HepG2 (cell line): ENCODE results near the gene ATP1B2. TPM values are rescaled to one million over a fixed set of nuclear protein-coding genes. Genes with fewer than 3 reads are reported as not detected.

Source experiments
- ATAC-seq: fragments of 200-7000 bp; cut with Tn5 transposase; 3 replicates; pipeline ENCODE4 v1.9.1; 2020; ENCODE audit warnings: mild to moderate bottlenecking, moderate library complexity
- BruUV-seq: library from RNA; stranded (reverse); fragments of 400-500 nt; replicated peaks from 2 replicates; lab custom pipeline; 2021; lab: Mats Ljungman, UMichigan
- CTCF ChIA-PET: fragments of 300-600 bp; formaldehyde crosslinking; extraction: SDS; loops from one replicate; lab custom pipeline; 2021; ENCODE audit warnings: low total read pairs, inconsistent platforms, low intra/inter-chr PET ratio; lab: Yijun Ruan, JAX
- POLR2A ChIA-PET: fragments of 350-600 bp; sonication (Branson Sonifier 250); formaldehyde crosslinking; loops from one replicate; lab custom pipeline; 2020; ENCODE audit warnings: antibody characterized with exemption, inconsistent platforms; lab: Yijun Ruan, JAX
- DNase-seq: peaks from one replicate; pipeline ENCODE4 v3.0.0-alpha.2; 2015; ENCODE audit warnings: low spot score
- FAIRE-seq: peaks from 3 replicates; lab custom pipeline; 2011; peaks lifted over from hg19 to GRCh38; lab: Jason Lieb, UNC
- H2AFZ ChIP-seq: one replicate; pipeline ENCODE4 v1.6.1; 2011; ENCODE audit warnings: low read length, inconsistent platforms
- H3K27ac ChIP-seq: fragments of 300-600 bp; 3 replicates; pipeline ENCODE4 v1.8.0; 2011; ENCODE audit warnings: mixed run types, mild to moderate bottlenecking, mixed read lengths, low read length, inconsistent platforms; ENCODE audit not compliant: insufficient read depth; ENCODE audit errors: extremely low read length
- H3K27me3 ChIP-seq, 2 experiments: fragments of 200-600 bp in 1 of 2; 2 replicates in 1 of 2; 3 replicates in 1 of 2; pipeline versions ENCODE4 v1.6.0 to v1.8.0; 2011; ENCODE audit warnings: low read length in 2 of 2, mild to moderate bottlenecking in 2 of 2, moderate library complexity in 2 of 2, inconsistent platforms in 1 of 2; ENCODE audit not compliant: insufficient read depth in 2 of 2, control insufficient read depth in 1 of 2
- H3K36me3 ChIP-seq, 2 experiments: fragments of 200-600 bp in 1 of 2; replicated peaks in 1 of 2; 2 replicates in 1 of 2; 3 replicates in 1 of 2; pipeline versions ENCODE4 v1.5.1 to v1.8.0; 2011; ENCODE audit warnings: low read length in 2 of 2, inconsistent platforms in 1 of 2; ENCODE audit not compliant: insufficient read depth in 2 of 2, control insufficient read depth in 1 of 2
- H3K4me1 ChIP-seq: 2 replicates; pipeline ENCODE4 v1.5.1; 2012; ENCODE audit warnings: low read length, inconsistent platforms; ENCODE audit not compliant: insufficient read depth
- H3K4me2 ChIP-seq: 2 replicates; pipeline ENCODE4 v1.6.0; 2011; ENCODE audit warnings: low read depth, low read length, inconsistent platforms
- H3K4me3 ChIP-seq, 3 experiments: fragments of 200-600 bp in 1 of 3; sonication (generic), shearing (Covaris generic) in 1 of 3; replicated peaks in 1 of 3; 2 replicates each; pipeline ENCODE4 v1.5.1; 2011 to 2016; ENCODE audit warnings: low read length in 3 of 3, inconsistent platforms in 2 of 3, low read depth in 2 of 3, mild to moderate bottlenecking in 2 of 3, control low read depth in 1 of 3, mixed read lengths in 1 of 3; ENCODE audit not compliant: insufficient read depth in 1 of 3
- H3K79me2 ChIP-seq: one replicate; pipeline ENCODE4 v1.6.1; 2011; ENCODE audit warnings: low read length, inconsistent platforms; ENCODE audit not compliant: insufficient read depth
- H3K9ac ChIP-seq: 2 replicates; pipeline ENCODE4 v1.6.0; 2011; ENCODE audit warnings: mild to moderate bottlenecking, low read depth, low read length, inconsistent platforms; ENCODE audit not compliant: insufficient read depth
- H3K9me3 ChIP-seq: 2 replicates; pipeline ENCODE4 v1.5.1; 2012; ENCODE audit warnings: mild to moderate bottlenecking, low read length
- H4K20me1 ChIP-seq: 2 replicates; pipeline ENCODE4 v1.6.0; 2011; ENCODE audit warnings: inconsistent platforms, mild to moderate bottlenecking, low read length, moderate library complexity; ENCODE audit not compliant: insufficient read depth
- CREB1 ChIP-seq, 2 experiments: fragments of 450-650 bp in 1 of 2; IDR thresholded peaks; 2 replicates each; pipeline ENCODE4 v1.6.1; 2016 to 2017; ENCODE audit warnings: control low read depth in 1 of 2, mild to moderate bottlenecking in 1 of 2, missing compliant biosample characterization in 1 of 2, missing genetic modification characterization in 1 of 2
- EP300 ChIP-seq, 3 experiments: sonication (generic) in 1 of 3; formaldehyde crosslinking in 1 of 3; IDR thresholded peaks; 2 replicates each; pipeline versions ENCODE4 v1.5.1 to v1.6.1; 2011 to 2020; ENCODE audit warnings: low read depth in 2 of 3, low read length in 2 of 3, borderline replicate concordance in 1 of 3, improper control_type of control experiment in 1 of 3, mild to moderate bottlenecking in 1 of 3, missing genetic modification reagents in 1 of 3, moderate library complexity in 1 of 3
- NFYB ChIP-seq: sonication (generic); formaldehyde crosslinking; IDR thresholded peaks from 2 replicates; pipeline ENCODE4 v1.4.0; 2020; ENCODE audit warnings: missing genetic modification reagents
- PAWR ChIP-seq: sonication (generic); formaldehyde crosslinking; IDR thresholded peaks from 2 replicates; pipeline ENCODE4 v1.4.0; 2020; ENCODE audit warnings: missing genetic modification reagents, mild to moderate bottlenecking, borderline replicate concordance
- RBFOX2 ChIP-seq: fragments of 200-400 bp; formaldehyde crosslinking; IDR thresholded peaks from 2 replicates; pipeline ENCODE4 v1.6.1; 2017; ENCODE audit warnings: low read depth, mild to moderate bottlenecking, low read length
- SNRNP70 ChIP-seq: fragments of 200-400 bp; formaldehyde crosslinking; IDR thresholded peaks from 2 replicates; pipeline ENCODE4 v1.6.1; 2017; ENCODE audit warnings: mild to moderate bottlenecking, low read depth, low read length, moderate library complexity
- TEAD3 ChIP-seq: optimal IDR thresholded peaks from 2 replicates; pipeline ENCODE3; 2016; ENCODE audit warnings: borderline replicate concordance
- ZNF337 ChIP-seq: sonication (generic); formaldehyde crosslinking; IDR thresholded peaks from 2 replicates; pipeline ENCODE4 v1.5.1; 2020; ENCODE audit warnings: missing genetic modification reagents, low read depth, mild to moderate bottlenecking, borderline replicate concordance
- ZNF607 ChIP-seq: sonication (generic); formaldehyde crosslinking; IDR thresholded peaks from 2 replicates; pipeline ENCODE4 v1.5.1; 2020; ENCODE audit warnings: missing genetic modification reagents, mild to moderate bottlenecking, borderline replicate concordance
- ZNF652 ChIP-seq: IDR thresholded peaks from 2 replicates; pipeline ENCODE4 v1.6.1; 2016; ENCODE audit warnings: low read depth, borderline replicate concordance
- WGBS: methylation state at CpG from one replicate; pipeline ENCODE4 v1.1.6; 2017; ENCODE audit warnings: low lambda C conversion rate; 5-methylcytosine and 5-hydroxymethylcytosine counted together
- in situ Hi-C: cut with HindIII; loops from 2 replicates; pipeline ENCODE4 v1.10.0; 2017; ENCODE audit warnings: low pct_unique_long_range_greater_than_20kb; ENCODE audit not compliant: extremely low pct_ligation_motif_present
- intact Hi-C: fragments of 100-400 bp; cut with micrococcal nuclease; formaldehyde crosslinking; loops from one replicate; pipeline ENCODE4 v1.10.0; 2022; ENCODE audit not compliant: unreplicated experiment
- polyA plus RNA-seq, 8 experiments: library from polyadenylated mRNA; depleted of rRNA in 3 of 8; stranded (reverse) in 7 of 8; unstranded in 1 of 8; fragments of >200 nt; fragmentation: Illumina TruSeq in 4 of 8; extraction: Trizol in 4 of 8; gene quantifications; 2 replicates each; pipeline versions ENCODE4 v1.2.1 to v1.2.3, GENCODE V29; 2011 to 2016; ENCODE audit warnings: low read depth in 4 of 8, missing spikeins in 1 of 8, mixed read lengths in 1 of 8; ENCODE audit not compliant: insufficient read depth in 1 of 8
- total RNA-seq, 5 experiments: library from RNA; depleted of rRNA; stranded (reverse); fragments of >200 nt; fragmentation: Illumina TruSeq; extraction: Trizol; gene quantifications; 2 replicates each; pipeline ENCODE4 v1.2.3, GENCODE V29; 2016; ENCODE audit warnings: low read depth in 1 of 5
- TF ChIP-seq, protein P1 (sequence below): IDR thresholded peaks from 2 replicates; pipeline ENCODE4 v1.6.1; 2016; ENCODE audit warnings: mild to moderate bottlenecking, missing biosample characterization, missing genetic modification reagents
- TF ChIP-seq, protein P2 (sequence below): sonication (generic); formaldehyde crosslinking; IDR thresholded peaks from 2 replicates; pipeline ENCODE4 v1.8.0; 2022; ENCODE audit warnings: low read depth, missing genetic modification reagents
- TF ChIP-seq, protein P3 (sequence below): IDR thresholded peaks from 2 replicates; pipeline ENCODE4 v1.6.1; 2016; ENCODE audit warnings: missing genetic modification reagents, missing compliant biosample characterization
- TF ChIP-seq, protein P4 (sequence below): IDR thresholded peaks from 2 replicates; pipeline ENCODE4 v1.6.1; 2016; ENCODE audit warnings: missing compliant biosample characterization, missing genetic modification reagents, borderline replicate concordance
- TF ChIP-seq, protein P5 (sequence below): sonication (generic); formaldehyde crosslinking; IDR thresholded peaks from 2 replicates; pipeline ENCODE4 v1.4.0; 2020; ENCODE audit warnings: low read depth, mild to moderate bottlenecking, missing genetic modification reagents
- TF ChIP-seq, protein P6 (sequence below): sonication (generic); formaldehyde crosslinking; conservative IDR thresholded peaks from 2 replicates; pipeline ENCODE4 v1.4.0; 2020; ENCODE audit warnings: missing genetic modification reagents

ATP1B2 gene
- total and polyA plus RNA-seq, 2 of the 13 experiments (the other 11 are each of a cell fraction or from before 2014, with no cell fraction given) = not detected

DNA sequence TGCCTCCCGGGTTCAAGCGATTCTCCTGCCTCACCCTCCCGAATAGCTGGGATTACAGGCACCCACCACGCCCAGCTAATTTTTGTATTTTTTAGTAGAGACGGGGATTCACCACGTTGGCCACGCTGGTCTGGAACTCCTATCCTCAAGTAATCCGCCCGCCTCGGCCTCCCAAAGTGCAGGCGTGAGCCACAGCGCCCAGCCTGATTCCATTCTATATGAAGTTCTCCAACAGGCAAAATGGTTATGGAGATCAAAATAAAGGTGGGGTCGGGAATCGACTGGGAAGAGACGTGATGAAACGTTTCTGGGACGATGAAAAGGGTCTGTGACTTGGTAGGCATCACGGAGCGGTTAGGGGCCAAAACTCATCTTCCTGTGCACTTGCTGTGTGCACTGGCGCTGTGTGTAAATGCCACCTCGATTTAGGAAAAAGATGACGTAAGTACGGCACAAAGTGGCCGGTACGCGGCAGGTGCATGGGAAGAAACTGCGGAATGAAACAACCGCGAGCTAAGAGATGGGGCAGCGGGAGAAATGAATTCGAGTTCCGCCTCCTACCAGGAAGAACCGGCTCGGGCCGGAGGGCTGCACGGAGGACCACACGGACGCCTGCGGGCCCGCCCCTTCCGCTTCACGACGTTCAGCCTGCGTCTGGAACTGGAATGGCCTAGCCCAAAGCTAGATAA, 35.0 kb downstream of the ATP1B2 start:
- in situ Hi-C loops (loop anchor here (5.0 kb wide), 2 partner anchors 53 to 98 kb away; partner anchors contain the start of gene SHBG), intact Hi-C loops (loop anchor here (5.0 kb wide), 2 partner anchors 53 to 113 kb away; partner anchors contain the start of gene SHBG)
- Histone ChIP-seq H3K79me2 (peaks cover 53% of the 10 kb centered on the region), H3K4me3 (peak overlapping the region; percentile 93 to 98 (median 95)), H3K9ac (peak overlapping the region; percentile 97), H2AFZ (no peak overlapping the region), H3K27me3 (no peaks in the 10 kb centered on the region; a peak in 1 of 5 replicates), H3K27ac (peak overlapping the region; percentile 95), H3K36me3 (no peaks in the 10 kb centered on the region; a peak in 1 of 5 replicates), H3K4me2 (peak overlapping the region; percentile 76), H3K4me1 (peaks cover 33% of the 10 kb centered on the region), H4K20me1 (no peaks in the 10 kb centered on the region; the same call in 1 of the 2 replicates), H3K9me3 (no peaks in the 10 kb centered on the region)
- ChIA-PET CTCF (no interaction called here), POLR2A (interaction anchor here (0.7 to 5.5 kb wide), 29 partner anchors 13 to 1350 kb away, joined by 3 to 89 read pairs (median 7); partner anchors contain the start of genes ATP1B2, BORCS6, CD68 and CYB5D1)
- DNase-seq = peak; percentile 86
- peak; percentile 51 for FAIRE-seq
- whole genome bisulfite sequencing = 3% methylated on average over 36 of the region's 44 CpGs
- peak; percentile 74 for ATAC-seq
- BruUV-seq = no TSS peak
- TF ChIP-seq RBFOX2 (no peak), NFYB (CRISPR knock-in tag) (peak; percentile 7; the same call in 1 of the 2 replicates), CREB1 (IDR thresholded peaks at IDR 0.05) (peak; percentile 56), CREB1 (CRISPR knock-in tag; IDR thresholded peaks at IDR 0.05) (no peak), SNRNP70 (no peak), TEAD3 (CRISPR knock-in tag) (peak; percentile 44), ZNF652 (CRISPR knock-in tag) (no peak), ZNF607 (CRISPR knock-in tag) (no peak), ZNF337 (CRISPR knock-in tag) (no peak), EP300 (IDR thresholded peaks at IDR 0.05; ENCODE audit: low read depth in 2 of 2, low read length in 2 of 2) (0 out of 4 replicates have a peak, but pooled peaks of 1 of the 2 experiments have one; percentile 21), EP300 (CRISPR knock-in tag; IDR thresholded peaks at IDR 0.05; ENCODE audit: borderline replicate concordance) (no peak), PAWR (CRISPR knock-in tag) (no peak)
- TF ChIP-seq, protein P1, sequence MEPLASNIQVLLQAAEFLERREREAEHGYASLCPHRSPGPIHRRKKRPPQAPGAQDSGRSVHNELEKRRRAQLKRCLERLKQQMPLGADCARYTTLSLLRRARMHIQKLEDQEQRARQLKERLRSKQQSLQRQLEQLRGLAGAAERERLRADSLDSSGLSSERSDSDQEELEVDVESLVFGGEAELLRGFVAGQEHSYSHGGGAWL (CRISPR knock-in tag) = no peak
- TF ChIP-seq, protein P2, sequence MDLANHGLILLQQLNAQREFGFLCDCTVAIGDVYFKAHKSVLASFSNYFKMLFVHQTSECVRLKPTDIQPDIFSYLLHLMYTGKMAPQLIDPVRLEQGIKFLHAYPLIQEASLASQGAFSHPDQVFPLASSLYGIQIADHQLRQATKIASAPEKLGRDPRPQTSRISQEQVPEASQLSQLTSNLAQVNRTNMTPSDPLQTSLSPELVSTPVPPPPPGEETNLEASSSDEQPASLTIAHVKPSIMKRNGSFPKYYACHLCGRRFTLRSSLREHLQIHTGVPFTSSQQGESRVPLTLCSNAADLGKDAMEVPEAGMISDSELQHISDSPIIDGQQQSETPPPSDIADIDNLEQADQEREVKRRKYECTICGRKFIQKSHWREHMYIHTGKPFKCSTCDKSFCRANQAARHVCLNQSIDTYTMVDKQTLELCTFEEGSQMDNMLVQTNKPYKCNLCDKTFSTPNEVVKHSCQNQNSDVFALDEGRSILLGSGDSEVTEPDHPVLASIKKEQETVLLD (CRISPR knock-in tag) = no peak
- TF ChIP-seq, protein P3, sequence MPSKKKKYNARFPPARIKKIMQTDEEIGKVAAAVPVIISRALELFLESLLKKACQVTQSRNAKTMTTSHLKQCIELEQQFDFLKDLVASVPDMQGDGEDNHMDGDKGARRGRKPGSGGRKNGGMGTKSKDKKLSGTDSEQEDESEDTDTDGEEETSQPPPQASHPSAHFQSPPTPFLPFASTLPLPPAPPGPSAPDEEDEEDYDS (CRISPR knock-in tag) = 0 out of 2 replicates have a peak, but pooled peaks have one; percentile 34
- TF ChIP-seq, protein P4, sequence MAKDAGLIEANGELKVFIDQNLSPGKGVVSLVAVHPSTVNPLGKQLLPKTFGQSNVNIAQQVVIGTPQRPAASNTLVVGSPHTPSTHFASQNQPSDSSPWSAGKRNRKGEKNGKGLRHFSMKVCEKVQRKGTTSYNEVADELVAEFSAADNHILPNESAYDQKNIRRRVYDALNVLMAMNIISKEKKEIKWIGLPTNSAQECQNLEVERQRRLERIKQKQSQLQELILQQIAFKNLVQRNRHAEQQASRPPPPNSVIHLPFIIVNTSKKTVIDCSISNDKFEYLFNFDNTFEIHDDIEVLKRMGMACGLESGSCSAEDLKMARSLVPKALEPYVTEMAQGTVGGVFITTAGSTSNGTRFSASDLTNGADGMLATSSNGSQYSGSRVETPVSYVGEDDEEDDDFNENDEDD (CRISPR knock-in tag) = peak; percentile 66; the same call in 1 of the 2 replicates
- TF ChIP-seq, protein P5, sequence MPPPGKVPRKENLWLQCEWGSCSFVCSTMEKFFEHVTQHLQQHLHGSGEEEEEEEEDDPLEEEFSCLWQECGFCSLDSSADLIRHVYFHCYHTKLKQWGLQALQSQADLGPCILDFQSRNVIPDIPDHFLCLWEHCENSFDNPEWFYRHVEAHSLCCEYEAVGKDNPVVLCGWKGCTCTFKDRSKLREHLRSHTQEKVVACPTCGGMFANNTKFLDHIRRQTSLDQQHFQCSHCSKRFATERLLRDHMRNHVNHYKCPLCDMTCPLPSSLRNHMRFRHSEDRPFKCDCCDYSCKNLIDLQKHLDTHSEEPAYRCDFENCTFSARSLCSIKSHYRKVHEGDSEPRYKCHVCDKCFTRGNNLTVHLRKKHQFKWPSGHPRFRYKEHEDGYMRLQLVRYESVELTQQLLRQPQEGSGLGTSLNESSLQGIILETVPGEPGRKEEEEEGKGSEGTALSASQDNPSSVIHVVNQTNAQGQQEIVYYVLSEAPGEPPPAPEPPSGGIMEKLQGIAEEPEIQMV = peak; percentile 100
- TF ChIP-seq, protein P6, sequence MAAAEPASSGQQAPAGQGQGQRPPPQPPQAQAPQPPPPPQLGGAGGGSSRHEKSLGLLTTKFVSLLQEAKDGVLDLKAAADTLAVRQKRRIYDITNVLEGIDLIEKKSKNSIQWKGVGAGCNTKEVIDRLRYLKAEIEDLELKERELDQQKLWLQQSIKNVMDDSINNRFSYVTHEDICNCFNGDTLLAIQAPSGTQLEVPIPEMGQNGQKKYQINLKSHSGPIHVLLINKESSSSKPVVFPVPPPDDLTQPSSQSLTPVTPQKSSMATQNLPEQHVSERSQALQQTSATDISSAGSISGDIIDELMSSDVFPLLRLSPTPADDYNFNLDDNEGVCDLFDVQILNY (CRISPR knock-in tag) = no peak
